ENCODE results near the gene CNGB1.
"Not testable (repeated sequence)": the region's sequence is repeated elsewhere in the genome, so short reads cannot be mapped to it uniquely, and the experiment has no call there.

The CNGB1 gene

GRCh38 chr16:57897053-57897784, 73.7 kb downstream of the CNGB1 start:
- WGBS (ENCODE audit: insufficient coverage, insufficient read length) = no CpG with 5 or more reads among the region's 18 CpGs
- Histone ChIP-seq H3K27me3 (ENCODE audit: control insufficient read depth, insufficient read depth, low read length) (no peaks in the 10 kb centered on the region), H3K27ac (ENCODE audit: low read length) (no peak overlapping the region), H3K36me3 (ENCODE audit: control insufficient read depth, insufficient read depth, low read length) (no peaks in the 10 kb centered on the region), H3K4me3 (ENCODE audit: low read length) (no peak overlapping the region), H3K4me1 (ENCODE audit: control insufficient read depth, insufficient read depth, low read length) (no peaks in the 10 kb centered on the region), H3K9me3 (ENCODE audit: control insufficient read depth, insufficient read depth, low read length) (no peaks in the 10 kb centered on the region)
- no peak for DNase-seq (ENCODE audit: low read depth, low spot score)

- not testable (repeated sequence) for H3K27ac ChIP-seq (ENCODE audit: low read length); H3K4me3 ChIP-seq (ENCODE audit: low read length); H3K27me3 ChIP-seq (ENCODE audit: control insufficient read depth, insufficient read depth, low read length); H3K9me3 ChIP-seq (ENCODE audit: control insufficient read depth, insufficient read depth, low read length); H3K36me3 ChIP-seq (ENCODE audit: control insufficient read depth, insufficient read depth, low read length); DNase-seq (ENCODE audit: low read depth, low spot score); H3K4me1 ChIP-seq (ENCODE audit: control insufficient read depth, insufficient read depth, low read length)
- no CpG with 5 or more reads among the region's 3 CpGs for WGBS (ENCODE audit: insufficient coverage, insufficient read length)
These were observed 75.8 kb downstream of the CNGB1 start for GRCh38 chr16:57895081-57895547.

GRCh38 chr16:57894390-57895080, 76.4 kb downstream of the CNGB1 start:
- WGBS (ENCODE audit: insufficient coverage, insufficient read length) = no CpG with 5 or more reads among the region's 10 CpGs
- Histone ChIP-seq H3K9me3 (ENCODE audit: control insufficient read depth, insufficient read depth, low read length) (no peaks in the 10 kb centered on the region), H3K27ac (ENCODE audit: low read length) (no peak overlapping the region), H3K27me3 (ENCODE audit: control insufficient read depth, insufficient read depth, low read length) (no peaks in the 10 kb centered on the region), H3K4me1 (ENCODE audit: control insufficient read depth, insufficient read depth, low read length) (no peaks in the 10 kb centered on the region), H3K4me3 (ENCODE audit: low read length) (no peak overlapping the region), H3K36me3 (ENCODE audit: control insufficient read depth, insufficient read depth, low read length) (no peaks in the 10 kb centered on the region)
- no peak for DNase-seq (ENCODE audit: low read depth, low spot score)

- DNase-seq (ENCODE audit: low read depth, low spot score) = no peak
- H3K9me3 ChIP-seq (ENCODE audit: control insufficient read depth, insufficient read depth, low read length) = no peaks in the 10 kb centered on the region
- no CpG with 5 or more reads among the region's 17 CpGs for WGBS (ENCODE audit: insufficient coverage, insufficient read length)
- H3K36me3 ChIP-seq (ENCODE audit: control insufficient read depth, insufficient read depth, low read length) = no peaks in the 10 kb centered on the region
- no peaks in the 10 kb centered on the region for H3K27me3 ChIP-seq (ENCODE audit: control insufficient read depth, insufficient read depth, low read length)
- H3K4me1 ChIP-seq (ENCODE audit: control insufficient read depth, insufficient read depth, low read length) = no peaks in the 10 kb centered on the region
- no peak overlapping the region for H3K4me3 ChIP-seq (ENCODE audit: low read length)
- H3K27ac ChIP-seq (ENCODE audit: low read length) = no peak overlapping the region
These were observed 77.2 kb downstream of the CNGB1 start for GRCh38 chr16:57893559-57894389.

GRCh38 chr16:57893217-57893558, 77.7 kb downstream of the CNGB1 start:
- no peak for DNase-seq (ENCODE audit: low read depth, low spot score)
- Histone ChIP-seq H3K36me3 (ENCODE audit: control insufficient read depth, insufficient read depth, low read length) (no peaks in the 10 kb centered on the region), H3K4me1 (ENCODE audit: control insufficient read depth, insufficient read depth, low read length) (no peaks in the 10 kb centered on the region), H3K27ac (ENCODE audit: low read length) (no peak overlapping the region), H3K9me3 (ENCODE audit: control insufficient read depth, insufficient read depth, low read length) (no peaks in the 10 kb centered on the region), H3K4me3 (ENCODE audit: low read length) (no peak overlapping the region), H3K27me3 (ENCODE audit: control insufficient read depth, insufficient read depth, low read length) (no peaks in the 10 kb centered on the region)
- no CpG with 5 or more reads among the region's 5 CpGs for WGBS (ENCODE audit: insufficient coverage, insufficient read length)

- DNase-seq (ENCODE audit: low read depth, low spot score) = no peak
- Histone ChIP-seq H3K9me3 (ENCODE audit: control insufficient read depth, insufficient read depth, low read length) (no peaks in the 10 kb centered on the region), H3K4me3 (ENCODE audit: low read length) (no peak overlapping the region), H3K4me1 (ENCODE audit: control insufficient read depth, insufficient read depth, low read length) (no peaks in the 10 kb centered on the region), H3K27ac (ENCODE audit: low read length) (no peak overlapping the region), H3K27me3 (ENCODE audit: control insufficient read depth, insufficient read depth, low read length) (no peaks in the 10 kb centered on the region), H3K36me3 (ENCODE audit: control insufficient read depth, insufficient read depth, low read length) (no peaks in the 10 kb centered on the region)
- no CpG with 5 or more reads among the region's 10 CpGs for WGBS (ENCODE audit: insufficient coverage, insufficient read length)
These were observed 78.4 kb downstream of the CNGB1 start for GRCh38 chr16:57892447-57893096.

- no peak overlapping the region for H3K4me3 ChIP-seq (ENCODE audit: low read length)
- H3K4me1 ChIP-seq (ENCODE audit: control insufficient read depth, insufficient read depth, low read length) = no peaks in the 10 kb centered on the region
- no peak for DNase-seq (ENCODE audit: low read depth, low spot score)
- no peak overlapping the region for H3K27ac ChIP-seq (ENCODE audit: low read length)
- WGBS (ENCODE audit: insufficient coverage, insufficient read length) = no CpG with 5 or more reads among the region's 8 CpGs
- H3K36me3 ChIP-seq (ENCODE audit: control insufficient read depth, insufficient read depth, low read length) = no peaks in the 10 kb centered on the region
- no peaks in the 10 kb centered on the region for H3K9me3 ChIP-seq (ENCODE audit: control insufficient read depth, insufficient read depth, low read length)
- no peaks in the 10 kb centered on the region for H3K27me3 ChIP-seq (ENCODE audit: control insufficient read depth, insufficient read depth, low read length)
These were observed 78.9 kb downstream of the CNGB1 start for GRCh38 chr16:57892041-57892440.

GRCh38 chr16:57890752-57891111, 80.2 kb downstream of the CNGB1 start:
- WGBS (ENCODE audit: insufficient coverage, insufficient read length) = no CpG with 5 or more reads among the region's 3 CpGs

GRCh38 chr16:57889960-57890751, 80.8 kb downstream of the CNGB1 start:
- Histone ChIP-seq H3K4me3 (ENCODE audit: low read length) (no peak overlapping the region), H3K9me3 (ENCODE audit: control insufficient read depth, insufficient read depth, low read length) (no peaks in the 10 kb centered on the region), H3K36me3 (ENCODE audit: control insufficient read depth, insufficient read depth, low read length) (no peaks in the 10 kb centered on the region), H3K4me1 (ENCODE audit: control insufficient read depth, insufficient read depth, low read length) (no peaks in the 10 kb centered on the region), H3K27ac (ENCODE audit: low read length) (no peak overlapping the region), H3K27me3 (ENCODE audit: control insufficient read depth, insufficient read depth, low read length) (no peaks in the 10 kb centered on the region)
- no peak for DNase-seq (ENCODE audit: low read depth, low spot score)
- no CpG with 5 or more reads among the region's 9 CpGs for WGBS (ENCODE audit: insufficient coverage, insufficient read length)

More at GRCh38 chr16:57890752-57891111, 80.2 kb downstream of the CNGB1 start:
- Histone ChIP-seq H3K4me1 (ENCODE audit: control insufficient read depth, insufficient read depth, low read length) (no peaks in the 10 kb centered on the region), H3K9me3 (ENCODE audit: control insufficient read depth, insufficient read depth, low read length) (no peaks in the 10 kb centered on the region), H3K36me3 (ENCODE audit: control insufficient read depth, insufficient read depth, low read length) (no peaks in the 10 kb centered on the region), H3K4me3 (ENCODE audit: low read length) (no peak overlapping the region), H3K27me3 (ENCODE audit: control insufficient read depth, insufficient read depth, low read length) (no peaks in the 10 kb centered on the region), H3K27ac (ENCODE audit: low read length) (no peak overlapping the region)
- no peak for DNase-seq (ENCODE audit: low read depth, low spot score)

All from iPS DF 6.9 (cell line).